GM19193 (cell line): ENCODE results near the gene PEMT.

Experiments
- POLR2A ChIP-seq: IDR thresholded peaks from 4 replicates; pipeline ENCODE4 v1.6.1; 2011; ENCODE audit not compliant: insufficient read depth, insufficient read length; ENCODE audit errors: extremely low read depth

The PEMT gene, protein sequence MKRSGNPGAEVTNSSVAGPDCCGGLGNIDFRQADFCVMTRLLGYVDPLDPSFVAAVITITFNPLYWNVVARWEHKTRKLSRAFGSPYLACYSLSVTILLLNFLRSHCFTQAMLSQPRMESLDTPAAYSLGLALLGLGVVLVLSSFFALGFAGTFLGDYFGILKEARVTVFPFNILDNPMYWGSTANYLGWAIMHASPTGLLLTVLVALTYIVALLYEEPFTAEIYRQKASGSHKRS

DNA sequence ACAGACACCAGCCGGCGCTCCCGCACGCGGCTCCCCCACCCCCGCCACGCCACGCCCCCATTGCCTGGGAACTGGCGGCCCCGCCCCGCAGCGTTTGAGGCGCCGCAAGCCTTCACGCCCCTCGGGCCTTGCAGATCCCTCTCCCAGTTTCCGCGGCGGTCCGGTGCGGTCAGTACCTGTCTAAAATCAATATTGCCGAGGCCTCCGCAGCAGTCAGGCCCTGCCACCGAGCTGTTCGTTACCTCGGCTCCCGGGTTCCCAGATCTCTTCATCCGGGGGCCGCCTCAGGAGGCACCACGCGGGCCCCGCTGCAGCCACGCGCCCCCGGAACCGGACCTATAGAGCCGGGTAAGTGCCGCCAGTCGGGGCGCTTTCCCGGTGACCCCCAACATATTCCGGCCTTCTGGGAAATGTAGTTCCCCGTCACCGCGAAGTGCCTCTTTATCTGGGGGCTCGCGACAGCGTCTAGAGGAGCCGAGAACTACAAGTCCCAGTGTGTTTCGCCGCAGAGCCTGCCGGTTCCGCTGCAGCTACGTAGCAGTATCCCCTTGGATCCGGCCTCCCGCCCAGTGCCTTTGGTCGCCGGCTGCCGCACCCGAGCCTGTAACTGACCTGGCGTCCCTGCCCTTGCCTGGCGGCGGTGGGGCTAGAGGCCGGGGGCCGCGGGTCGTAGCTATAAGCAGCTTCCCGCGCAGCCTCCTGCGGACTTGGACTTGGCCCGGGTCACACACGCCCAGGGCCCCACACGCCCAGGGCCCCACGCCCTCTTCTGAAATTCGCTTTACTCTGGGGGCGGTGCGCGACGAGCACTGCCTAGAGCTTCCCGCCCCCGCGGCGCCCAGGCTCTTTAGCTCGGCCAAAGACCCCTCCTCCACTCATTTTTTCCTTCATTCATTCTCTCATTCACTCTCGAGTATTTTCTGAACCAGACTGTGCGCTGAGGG lies at the start of gene PEMT:
Gene PEMT (minus strand): TSS at position 354 of the 944 bp plus-strand sequence. CDS start 82 bp downstream, at position 272.
- peak; percentile 76 for TF ChIP-seq POLR2A

DNA sequence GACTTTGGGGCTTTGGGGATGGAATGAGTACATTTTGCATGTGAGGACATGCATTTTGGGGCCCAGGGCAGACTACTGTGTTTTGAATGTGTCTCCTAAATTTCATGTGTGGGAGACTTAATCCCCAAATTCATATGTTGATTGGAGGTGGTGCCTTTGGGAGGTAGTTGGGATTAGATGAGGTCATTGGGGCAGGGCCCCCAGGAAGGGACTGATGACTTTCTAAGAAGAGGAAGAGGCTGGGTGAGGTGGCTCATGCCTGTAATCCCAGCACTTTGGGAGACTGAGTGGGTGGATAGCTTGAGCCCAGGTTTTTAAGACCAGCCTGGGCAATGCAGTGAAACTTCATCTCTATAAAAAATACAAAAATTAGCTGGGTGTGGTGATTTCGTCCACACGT lies 47.0 kb upstream of the PEMT start:
- TF ChIP-seq POLR2A = no peak

DNA sequence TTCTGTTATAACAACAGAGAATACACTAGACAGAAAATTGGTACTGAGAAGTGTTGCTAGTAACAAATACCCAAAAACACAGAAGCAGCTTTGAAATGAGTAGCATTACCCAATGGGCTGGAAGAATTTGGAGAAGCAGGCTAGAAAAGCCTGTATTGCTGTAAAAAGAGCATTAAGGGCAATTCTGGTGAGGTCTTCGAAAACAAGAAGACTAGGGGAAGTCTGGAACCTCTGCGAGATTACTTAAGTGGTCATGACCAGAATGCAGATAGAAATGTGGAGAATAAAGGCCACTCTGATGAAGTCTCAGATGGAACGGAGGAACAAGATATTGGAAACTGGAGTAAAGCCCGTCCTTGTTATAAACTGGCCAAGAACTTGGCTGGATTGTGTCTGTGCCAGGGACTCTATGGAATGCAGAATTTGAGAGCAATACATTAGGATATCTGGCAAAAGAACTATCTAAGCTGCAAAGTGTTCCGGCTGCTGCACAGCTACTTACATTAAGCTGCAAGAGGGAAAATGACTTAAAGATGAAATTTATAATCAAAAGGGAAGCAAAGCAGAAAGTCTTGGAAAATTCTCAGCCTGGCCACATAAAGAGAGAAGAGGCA lies 44.9 kb upstream of the PEMT start:
- no peak for TF ChIP-seq POLR2A

DNA sequence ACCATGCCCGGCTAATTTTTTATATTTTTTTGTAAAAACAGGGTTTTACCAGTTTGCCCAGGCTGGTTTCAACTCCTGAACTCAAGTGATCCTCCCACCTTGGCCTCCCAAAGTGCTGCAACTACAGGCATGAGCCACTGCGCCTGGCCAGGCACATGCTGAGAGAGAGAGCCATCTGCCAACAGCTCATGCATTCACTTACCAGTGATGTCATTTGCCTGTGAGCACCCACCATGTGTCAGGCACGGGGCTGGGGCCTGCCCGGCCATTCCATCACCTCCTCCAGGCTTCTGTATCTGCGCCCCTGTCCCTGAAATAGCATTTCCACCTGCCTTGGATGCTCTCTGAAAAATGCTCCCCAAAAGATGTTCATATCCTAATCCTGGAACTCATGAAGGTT lies 43.6 kb upstream of the PEMT start:
- no peak for TF ChIP-seq POLR2A

DNA sequence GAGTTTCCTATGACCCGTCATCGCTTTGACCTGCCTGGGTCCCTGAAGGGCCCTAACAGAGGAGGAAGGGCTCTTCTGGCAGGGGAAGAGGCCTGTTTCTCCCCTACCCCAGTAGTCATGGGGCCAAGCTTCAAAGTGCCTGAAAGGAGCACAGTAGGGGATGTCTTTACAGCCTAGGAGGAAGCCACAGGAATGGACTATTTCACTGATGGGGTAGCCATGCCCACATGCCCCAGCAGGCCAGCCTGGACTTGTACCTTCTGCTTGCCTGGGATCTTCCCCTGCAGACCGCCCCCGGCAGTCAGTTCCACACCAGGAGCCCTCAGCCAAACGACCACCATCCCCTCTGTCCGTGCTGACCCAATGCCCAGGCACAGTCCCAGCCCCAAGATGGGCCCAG lies 41.8 kb upstream of the PEMT start:
- TF ChIP-seq POLR2A = no peak

DNA sequence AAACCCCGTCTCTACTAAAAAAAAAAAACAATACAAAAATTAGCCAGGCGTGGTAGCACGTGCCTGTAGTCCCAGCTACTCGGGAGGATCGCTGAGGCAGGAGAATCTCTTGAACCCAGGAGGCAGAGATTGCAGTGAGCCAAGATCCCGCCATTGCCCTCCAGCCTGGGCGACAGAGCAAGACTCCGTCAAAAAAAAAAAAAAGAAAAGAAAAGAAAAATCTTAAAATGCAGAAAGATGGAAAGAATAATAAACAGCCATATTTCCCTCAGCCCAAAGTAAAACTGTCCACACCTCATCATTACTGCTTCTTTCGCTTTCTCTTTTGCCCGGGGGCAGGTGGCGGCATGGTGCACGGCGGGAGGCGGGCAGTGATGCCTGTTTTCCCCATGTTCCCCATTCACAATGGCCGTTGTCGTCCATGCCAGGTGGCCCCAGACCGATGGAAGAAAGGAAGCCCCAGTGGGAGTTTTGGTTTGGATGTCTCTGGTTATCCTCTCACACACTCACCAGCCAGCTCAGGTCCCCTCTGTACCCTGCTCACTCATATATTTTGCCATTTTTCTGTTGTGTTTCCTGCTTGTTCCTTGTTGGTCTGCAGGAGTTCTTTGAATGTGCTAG lies 37.0 kb upstream of the PEMT start:
- peak; percentile 36 for TF ChIP-seq POLR2A

DNA sequence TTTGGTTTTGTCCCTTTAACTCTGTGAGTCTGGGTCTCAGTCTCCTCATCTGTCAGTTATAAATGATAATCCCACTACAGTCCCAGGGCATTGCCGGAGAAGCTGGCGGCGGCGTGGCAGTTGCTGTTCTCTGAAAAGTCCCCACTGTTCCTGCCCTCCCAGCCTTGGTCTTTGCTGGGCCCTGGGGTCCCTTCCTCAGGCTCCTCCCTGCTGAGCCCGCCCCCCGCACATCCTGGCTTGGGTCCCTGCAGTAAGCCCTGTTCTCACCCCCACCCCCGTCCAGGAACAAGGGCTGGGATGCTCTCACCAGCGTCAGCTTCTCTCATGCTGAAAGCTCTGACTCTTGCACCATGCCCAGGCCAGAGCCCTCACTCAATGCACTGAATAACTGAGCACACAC lies 35.3 kb upstream of the PEMT start:
- no peak for TF ChIP-seq POLR2A

DNA sequence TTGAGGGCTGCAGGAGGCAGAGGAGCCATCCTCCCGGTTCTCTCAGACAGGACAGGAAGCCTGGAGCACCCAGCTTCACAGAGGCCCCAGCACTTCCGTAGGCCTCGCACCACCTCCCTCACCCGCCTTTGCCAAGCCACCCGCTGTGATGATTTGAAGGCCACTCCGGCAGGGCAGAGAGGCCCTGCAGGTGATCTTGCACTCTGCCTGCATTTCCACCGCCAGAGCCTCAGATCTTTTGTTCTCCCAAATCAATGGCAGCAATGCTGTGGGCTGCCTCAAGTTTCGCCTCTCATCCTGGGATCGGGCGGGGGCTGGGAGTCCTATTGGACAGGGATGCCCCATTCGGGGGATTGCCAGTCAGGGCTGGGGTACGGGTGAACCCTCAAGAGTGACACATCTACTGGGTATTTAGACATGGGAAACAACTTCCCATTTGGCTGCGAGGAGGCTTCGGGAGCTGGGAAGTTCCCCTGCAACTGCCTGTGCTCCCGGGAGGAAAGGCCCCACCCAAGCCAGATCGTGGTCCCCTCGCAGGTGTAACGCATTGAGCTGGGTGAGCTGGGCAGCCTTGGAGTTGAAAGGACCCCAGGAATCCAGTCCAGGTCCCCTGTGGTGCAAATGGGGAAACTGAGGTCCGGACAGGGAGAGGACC lies 34.8 kb upstream of the PEMT start:
- no peak for TF ChIP-seq POLR2A

DNA sequence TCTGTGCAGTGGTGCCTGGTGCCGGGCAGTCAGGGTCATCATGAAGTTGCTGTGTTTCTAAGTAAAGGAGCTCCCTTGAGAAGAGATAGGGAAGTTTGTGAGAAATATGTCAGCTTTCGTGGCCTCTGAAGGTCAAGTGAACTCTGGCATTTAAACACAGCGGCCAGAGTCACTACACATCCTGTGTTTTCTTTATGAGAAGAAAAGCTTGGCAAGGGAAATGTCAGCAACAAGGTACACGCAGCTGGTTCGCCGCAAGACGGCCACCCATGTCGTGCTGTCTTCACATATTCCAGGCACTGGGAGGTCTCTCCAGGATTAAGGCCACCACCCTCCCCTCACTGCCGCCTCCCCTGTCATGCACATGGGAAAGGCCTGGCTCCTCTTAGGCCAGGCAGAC lies 33.2 kb upstream of the PEMT start:
- TF ChIP-seq POLR2A = no peak

DNA sequence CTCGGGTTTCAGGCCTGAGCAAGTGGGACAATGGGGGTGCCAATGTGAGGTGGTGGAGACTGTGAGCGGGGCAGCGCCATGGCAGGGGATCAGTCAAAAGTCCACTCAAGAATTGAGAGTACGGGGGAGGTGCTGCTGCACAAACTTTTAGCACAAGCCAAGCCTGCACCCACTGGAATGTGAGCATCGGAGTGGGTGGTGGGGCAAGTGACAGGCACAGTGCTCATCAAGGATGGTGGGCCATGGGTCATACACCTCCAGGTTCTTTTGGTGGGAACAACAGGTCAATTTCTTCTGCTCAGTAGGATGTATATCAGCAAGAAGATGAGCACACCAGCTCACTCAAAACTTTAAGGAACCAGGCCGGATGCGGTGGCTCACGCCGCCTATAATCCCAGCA lies 32.4 kb upstream of the PEMT start:
- no peak for TF ChIP-seq POLR2A

DNA sequence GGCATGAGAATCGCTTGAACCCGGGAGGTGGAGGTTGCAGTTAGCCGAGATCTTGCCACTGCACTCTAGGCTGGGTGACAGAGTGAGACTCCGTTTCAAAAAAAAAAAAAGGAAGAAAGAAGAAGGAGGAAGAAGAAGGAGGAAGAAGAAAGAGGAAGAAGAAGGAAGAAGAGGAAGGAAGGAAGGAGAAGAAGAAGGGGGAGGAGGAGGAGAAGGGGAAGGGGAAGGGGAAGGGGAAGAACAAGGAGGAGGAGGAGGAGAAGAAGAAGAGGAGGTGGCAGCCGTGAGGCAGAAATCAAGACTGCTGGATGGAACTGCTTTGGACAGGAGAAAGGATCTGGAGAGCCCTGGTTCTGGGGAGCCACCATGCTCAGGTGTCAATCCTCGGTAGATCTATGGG lies 29.7 kb upstream of the PEMT start:
- no peak for TF ChIP-seq POLR2A

DNA sequence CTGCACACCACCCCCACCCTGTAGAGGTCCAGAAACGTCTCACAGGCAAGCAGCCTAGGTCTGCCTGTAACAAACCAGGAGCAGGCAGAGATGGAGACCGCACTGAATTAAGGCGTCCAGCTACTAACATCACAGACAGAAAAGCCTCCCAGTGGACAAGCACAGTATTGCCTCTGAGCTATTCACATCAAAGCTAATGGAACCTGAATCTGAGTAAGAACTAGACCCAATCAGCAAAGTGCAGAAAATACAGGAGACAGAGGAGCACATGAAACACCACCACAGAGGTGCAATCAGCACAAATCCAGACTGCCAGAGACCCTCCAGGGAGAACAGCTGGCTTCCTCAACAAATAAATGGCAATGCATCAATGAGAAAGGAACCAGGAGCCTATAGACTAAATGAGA lies 22.2 kb upstream of the PEMT start:
- TF ChIP-seq POLR2A = no peak

DNA sequence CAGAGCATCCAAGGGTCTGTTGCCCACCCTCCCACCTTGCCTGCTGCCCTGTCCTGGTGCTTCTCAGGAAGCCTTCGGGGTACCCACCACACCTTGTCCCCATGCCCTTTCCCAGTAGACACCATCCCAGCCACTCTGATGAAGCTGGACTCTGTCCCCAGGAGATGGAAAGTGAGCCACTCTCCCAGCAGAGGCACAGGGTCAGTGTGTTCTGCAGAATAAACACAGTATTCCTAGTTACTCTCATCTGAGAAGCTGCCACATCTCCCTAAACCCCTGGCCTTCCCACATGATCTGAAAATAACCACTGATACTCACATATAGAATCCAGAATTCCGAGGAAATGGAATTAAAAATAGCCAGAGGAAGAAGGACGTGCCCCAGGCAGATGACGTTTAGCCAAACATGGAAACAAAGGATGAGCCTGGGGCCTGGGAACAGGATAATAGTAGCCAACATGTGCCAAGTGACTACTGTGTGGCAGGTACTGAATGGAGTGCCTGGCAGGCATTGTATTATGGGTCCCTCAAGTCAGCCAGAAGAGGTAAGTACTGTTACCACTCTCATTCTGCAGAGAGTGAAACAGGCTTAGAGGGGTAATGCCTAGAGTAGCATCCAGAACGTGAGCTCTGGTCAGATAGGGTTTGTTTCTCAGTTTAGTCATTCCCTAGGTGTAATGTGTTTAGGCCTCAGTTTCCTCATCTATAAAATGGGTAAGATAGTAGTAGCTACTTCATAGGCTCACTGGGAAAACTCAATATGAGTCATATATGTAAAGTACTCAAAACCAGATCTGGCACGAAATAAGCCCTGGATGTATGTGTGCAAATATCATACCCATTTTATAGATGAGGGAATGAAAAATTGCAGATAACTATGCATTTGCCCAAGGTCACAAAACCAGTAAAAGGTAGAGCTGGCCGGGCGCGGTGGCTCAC lies 20.8 kb upstream of the PEMT start:
- TF ChIP-seq POLR2A = no peak

DNA sequence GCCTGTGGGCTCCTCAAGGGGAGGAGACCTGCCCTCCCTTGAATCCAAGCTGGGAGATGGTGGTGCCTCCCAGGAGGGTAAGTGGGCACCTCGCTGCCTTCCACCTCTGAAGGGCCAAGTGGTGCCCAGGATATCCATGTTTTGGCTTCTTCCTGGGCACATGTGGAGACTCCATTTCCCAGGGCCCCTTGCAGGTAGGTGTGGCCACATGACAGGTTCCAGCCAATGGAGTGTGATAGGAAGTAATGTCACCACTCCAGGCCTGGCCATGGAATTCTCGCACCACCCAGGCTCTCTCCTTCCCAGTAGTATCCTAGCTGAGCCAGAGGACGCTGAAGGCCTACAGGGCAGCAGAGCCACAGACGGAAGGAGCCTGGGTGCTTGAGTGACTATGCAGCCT lies 17.6 kb upstream of the PEMT start:
- no peak for TF ChIP-seq POLR2A

DNA sequence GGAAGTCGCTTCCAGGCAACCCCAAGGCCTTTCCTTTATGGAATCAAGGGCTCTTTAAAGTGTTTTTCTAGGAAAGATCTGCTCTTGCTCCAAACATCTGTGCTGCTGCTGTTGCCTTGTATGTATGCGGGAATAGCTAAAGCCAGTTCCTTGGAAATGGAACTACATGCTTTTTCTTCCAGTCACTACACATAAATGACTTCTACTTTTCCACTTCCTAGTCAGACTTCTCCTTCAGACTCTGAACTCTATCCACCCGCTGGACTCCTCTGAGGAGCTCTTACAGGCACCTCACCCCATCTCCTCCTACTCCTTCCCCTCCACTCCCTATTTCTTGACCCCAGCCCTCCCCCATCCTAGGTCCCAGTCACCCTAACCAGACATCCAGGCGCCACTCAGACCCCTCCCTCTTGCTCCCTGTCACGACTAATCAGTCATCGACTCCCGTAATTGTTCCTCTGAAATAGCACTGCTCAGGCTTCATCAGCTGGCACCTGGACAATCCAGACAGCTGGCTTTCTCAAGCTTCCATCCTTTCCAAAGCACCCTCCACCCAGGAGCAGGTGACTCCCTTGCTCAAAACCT lies 15.0 kb upstream of the PEMT start:
- no peak for TF ChIP-seq POLR2A
